OCI-LY7 (cell line): ENCODE results near the gene ZNRF3. TPM values are rescaled to one million over a fixed set of nuclear protein-coding genes. Genes with fewer than 3 reads are reported as not detected.
A peak's percentile ranks its signal among the peaks of the same experiment; 100 is the strongest.

ENCODE experiments used
- BruUV-seq: library from RNA; stranded (reverse); fragments of 400-500 nt; replicated peaks from 2 replicates; lab custom pipeline; 2021; lab: Mats Ljungman, UMichigan
- CTCF ChIA-PET: fragments of 300-600 bp; sonication (Branson Sonifier 250); formaldehyde crosslinking; loops from one replicate; lab custom pipeline; 2022; ENCODE audit warnings: antibody characterized with exemption; ENCODE audit not compliant: unreplicated experiment; lab: Charles Lee
- POLR2A ChIA-PET: fragments of 300-600 bp; sonication (Branson Sonifier 250); formaldehyde crosslinking; loops from one replicate; lab custom pipeline; 2022; ENCODE audit warnings: antibody characterized with exemption; lab: Charles Lee
- DNase-seq: peaks from one replicate; pipeline ENCODE4 v3.0.0-alpha.2; 2015; ENCODE audit warnings: low spot score
- H2AFZ ChIP-seq: fragments of 200-600 bp; sonication (generic), shearing (Covaris generic); 2 replicates; pipeline ENCODE4 v1.6.1; 2014; ENCODE audit warnings: mild to moderate bottlenecking, antibody characterized with exemption, low read length, moderate library complexity
- H3K27ac ChIP-seq: fragments of 200-600 bp; sonication (generic); 2 replicates; pipeline ENCODE4 v1.5.1; 2014; ENCODE audit warnings: mixed run types, low read depth, mild to moderate bottlenecking, moderate library complexity, low read length, inconsistent platforms; ENCODE audit not compliant: poor library complexity, severe bottlenecking
- H3K36me3 ChIP-seq: fragments of 200-600 bp; sonication (generic); 2 replicates; pipeline ENCODE4 v1.6.1; 2014; ENCODE audit warnings: mild to moderate bottlenecking, antibody characterized with exemption, low read length, moderate library complexity, mixed read lengths; ENCODE audit not compliant: insufficient read depth
- H3K4me1 ChIP-seq: fragments of 200-600 bp; sonication (generic); 2 replicates; pipeline ENCODE4 v1.5.1; 2014; ENCODE audit warnings: mild to moderate bottlenecking, low read length; ENCODE audit not compliant: insufficient read depth, poor library complexity, severe bottlenecking
- H3K4me2 ChIP-seq: fragments of 200-600 bp; sonication (generic); 2 replicates; pipeline ENCODE4 v1.6.1; 2014; ENCODE audit warnings: mild to moderate bottlenecking, low read length
- H3K4me3 ChIP-seq: fragments of 200-600 bp; sonication (generic); 2 replicates; pipeline ENCODE4 v1.5.1; 2014; ENCODE audit warnings: mild to moderate bottlenecking, low read depth, low read length; ENCODE audit not compliant: poor library complexity, severe bottlenecking
- H3K79me2 ChIP-seq: fragments of 200-600 bp; sonication (generic); 2 replicates; pipeline ENCODE4 v1.6.1; 2016; ENCODE audit warnings: low read depth, mild to moderate bottlenecking, low read length, moderate library complexity, mixed read lengths; ENCODE audit not compliant: insufficient read depth
- H3K9me2 ChIP-seq: fragments of 200-600 bp; sonication (generic); 2 replicates; pipeline ENCODE4 v1.6.1; 2016; ENCODE audit warnings: mild to moderate bottlenecking, low read length, mixed read lengths; ENCODE audit not compliant: insufficient read depth
- H3K9me3 ChIP-seq: fragments of 200-600 bp; sonication (generic); 2 replicates; pipeline ENCODE4 v1.6.1; 2014; ENCODE audit warnings: mild to moderate bottlenecking, mixed run types, low read length, mixed read lengths
- H4K20me1 ChIP-seq: fragments of 200-600 bp; sonication (generic); 2 replicates; pipeline ENCODE4 v1.6.1; 2014; ENCODE audit warnings: mild to moderate bottlenecking, antibody characterized with exemption, low read length, moderate library complexity, mixed read lengths; ENCODE audit not compliant: insufficient read depth
- EZH2phosphoT487 ChIP-seq: fragments of 200-600 bp; sonication (generic); IDR thresholded peaks from 2 replicates; pipeline ENCODE4 v1.6.1; 2018; ENCODE audit warnings: low read depth, borderline replicate concordance, mild to moderate bottlenecking, mixed run types, antibody characterized with exemption, low read length, moderate library complexity, mixed read lengths
- intact Hi-C: fragments of 100-400 bp; cut with micrococcal nuclease; formaldehyde crosslinking; loops from one replicate; pipeline ENCODE4 v1.10.0; 2022; ENCODE audit not compliant: unreplicated experiment
- total RNA-seq, 2 experiments: library from RNA; depleted of rRNA in 1 of 2; stranded (reverse); fragments of >200 nt in 1 of 2; shearing (Covaris generic) in 1 of 2; gene quantifications; 2 replicates each; pipeline ENCODE4 v1.2.3, GENCODE V29; 2014 to 2022
- TF ChIP-seq, protein P1 (sequence below): fragments of 200-600 bp; sonication (generic); conservative IDR thresholded peaks from 2 replicates; pipeline ENCODE4 v1.5.1; 2014; ENCODE audit warnings: mild to moderate bottlenecking, antibody characterized with exemption, low read length, moderate library complexity, mixed read lengths

ZNRF3 gene
- total RNA-seq, 2 experiments from 2014 or later: 3.6 to 3.9 TPM

DNA sequence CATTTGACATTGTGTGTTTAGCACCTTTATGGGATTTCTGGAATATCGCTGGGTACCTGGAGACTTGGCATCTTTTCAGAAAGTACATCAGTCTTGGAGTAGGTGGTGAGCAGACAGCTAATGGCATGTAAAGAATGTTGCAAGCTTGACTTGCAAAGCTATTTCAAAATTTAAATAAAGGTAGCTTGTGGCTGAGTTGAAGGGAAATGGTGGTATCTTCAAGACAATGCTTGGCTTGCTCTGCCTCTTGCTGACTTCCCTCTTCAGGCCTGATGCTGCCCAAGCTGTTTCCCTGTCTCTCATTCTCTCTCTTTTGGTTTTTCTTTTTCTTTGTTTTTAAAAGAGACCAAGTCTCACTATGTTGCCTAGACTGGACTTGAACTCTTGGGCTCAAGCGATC is 13.2 kb downstream of the ZNRF3 start:
- Histone ChIP-seq H2AFZ (no peak overlapping the region), H3K9me2 (no peaks in the 10 kb centered on the region), H3K27ac (no peak overlapping the region), H4K20me1 (no peaks in the 10 kb centered on the region), H3K79me2 (no peaks in the 10 kb centered on the region), H3K4me1 (peaks cover 7% of the 10 kb centered on the region), H3K9me3 (no peaks in the 10 kb centered on the region), H3K4me3 (no peak overlapping the region), H3K36me3 (no peaks in the 10 kb centered on the region), H3K4me2 (no peak overlapping the region)
- DNase-seq: no peak
- BruUV-seq: no TSS peak
- POLR2A ChIA-PET: interaction anchor here (0.5 to 0.6 kb wide), 2 partner anchors 13 to 43 kb away, joined by 3 to 4 read pairs; partner anchors contain the start of gene ZNRF3
- CTCF ChIA-PET: no interaction called here
- intact Hi-C loops: no loop called here
- TF ChIP-seq, protein P1, sequence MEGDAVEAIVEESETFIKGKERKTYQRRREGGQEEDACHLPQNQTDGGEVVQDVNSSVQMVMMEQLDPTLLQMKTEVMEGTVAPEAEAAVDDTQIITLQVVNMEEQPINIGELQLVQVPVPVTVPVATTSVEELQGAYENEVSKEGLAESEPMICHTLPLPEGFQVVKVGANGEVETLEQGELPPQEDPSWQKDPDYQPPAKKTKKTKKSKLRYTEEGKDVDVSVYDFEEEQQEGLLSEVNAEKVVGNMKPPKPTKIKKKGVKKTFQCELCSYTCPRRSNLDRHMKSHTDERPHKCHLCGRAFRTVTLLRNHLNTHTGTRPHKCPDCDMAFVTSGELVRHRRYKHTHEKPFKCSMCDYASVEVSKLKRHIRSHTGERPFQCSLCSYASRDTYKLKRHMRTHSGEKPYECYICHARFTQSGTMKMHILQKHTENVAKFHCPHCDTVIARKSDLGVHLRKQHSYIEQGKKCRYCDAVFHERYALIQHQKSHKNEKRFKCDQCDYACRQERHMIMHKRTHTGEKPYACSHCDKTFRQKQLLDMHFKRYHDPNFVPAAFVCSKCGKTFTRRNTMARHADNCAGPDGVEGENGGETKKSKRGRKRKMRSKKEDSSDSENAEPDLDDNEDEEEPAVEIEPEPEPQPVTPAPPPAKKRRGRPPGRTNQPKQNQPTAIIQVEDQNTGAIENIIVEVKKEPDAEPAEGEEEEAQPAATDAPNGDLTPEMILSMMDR: no peak
- no peak for TF ChIP-seq EZH2phosphoT487

DNA sequence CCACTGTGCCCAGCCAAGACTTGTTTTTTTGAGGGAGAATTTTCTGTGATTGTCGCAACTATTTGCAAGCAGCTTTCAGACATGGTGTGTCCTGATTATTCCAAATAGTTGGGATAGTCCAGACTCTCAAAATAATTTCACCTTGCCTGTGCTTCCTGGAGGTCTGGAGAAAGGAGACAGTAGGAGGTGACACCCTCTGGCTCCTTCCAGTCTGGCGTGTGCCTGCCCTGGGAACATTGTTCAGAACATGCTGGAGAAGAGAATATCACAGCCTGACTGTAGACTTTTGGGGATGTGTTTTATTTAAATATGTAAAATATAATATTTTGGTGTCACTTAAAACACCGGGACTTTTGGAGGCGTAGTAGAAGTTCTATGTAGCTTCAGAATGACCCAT is 14.9 kb downstream of the ZNRF3 start:
- Histone ChIP-seq H3K9me2 (no peaks in the 10 kb centered on the region), H3K79me2 (no peaks in the 10 kb centered on the region), H3K36me3 (no peaks in the 10 kb centered on the region), H3K9me3 (no peaks in the 10 kb centered on the region), H3K27ac (no peak overlapping the region), H3K4me3 (no peak overlapping the region), H3K4me1 (peaks cover 7% of the 10 kb centered on the region), H4K20me1 (no peaks in the 10 kb centered on the region), H2AFZ (no peak overlapping the region), H3K4me2 (no peak overlapping the region)
- TF ChIP-seq EZH2phosphoT487: no peak
- TF ChIP-seq, protein P1: no peak
- no peak for DNase-seq
- BruUV-seq: no TSS peak
- intact Hi-C loops: no loop called here
- CTCF ChIA-PET: no interaction called here
- POLR2A ChIA-PET: interaction anchor here (0.6 kb wide), 1 partner anchor 11 kb away, joined by 3 read pairs; no protein-coding TSS in a partner anchor

DNA sequence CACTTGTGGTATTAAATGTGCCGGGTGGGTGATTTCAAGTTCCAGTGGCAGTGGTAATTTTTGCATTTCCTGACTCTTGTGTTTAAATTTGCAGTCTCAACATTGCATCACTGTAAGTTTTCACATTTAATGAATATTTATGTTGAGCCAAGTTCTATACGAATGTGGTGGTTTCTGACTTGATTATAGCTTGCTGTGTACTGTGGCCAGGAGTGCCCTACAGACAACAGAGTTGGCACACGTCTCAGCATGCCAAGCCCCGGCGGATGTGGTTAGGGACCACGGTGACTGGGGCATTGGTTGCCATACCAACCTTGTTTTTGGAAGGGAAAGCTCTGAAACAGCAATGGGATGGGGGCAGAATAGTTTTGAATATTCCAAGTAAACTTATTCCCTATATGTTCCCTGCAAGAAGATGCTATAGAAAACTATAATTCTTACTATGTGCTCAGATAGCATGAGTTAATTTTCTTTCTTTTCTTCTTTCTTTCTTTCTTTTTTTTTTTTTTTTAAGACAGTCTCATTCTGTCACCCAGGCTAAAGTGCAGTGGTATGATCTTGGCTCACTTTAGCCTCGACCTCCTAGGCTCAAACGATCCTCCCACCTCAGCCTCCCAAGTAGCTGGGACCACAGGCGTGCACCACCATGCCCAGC is 16.0 kb downstream of the ZNRF3 start:
- Histone ChIP-seq H3K9me2 (no peaks in the 10 kb centered on the region), H3K9me3 (no peaks in the 10 kb centered on the region), H4K20me1 (no peaks in the 10 kb centered on the region), H3K4me2 (peak overlapping the region; percentile 20; the same call in 1 of the 2 replicates), H3K36me3 (no peaks in the 10 kb centered on the region), H2AFZ (no peak overlapping the region), H3K4me3 (no peak overlapping the region), H3K79me2 (no peaks in the 10 kb centered on the region), H3K4me1 (peaks cover 7% of the 10 kb centered on the region), H3K27ac (no peak overlapping the region)
- POLR2A ChIA-PET: interaction anchor here (0.9 kb wide), 1 partner anchor 10 kb away, joined by 3 read pairs; no protein-coding TSS in a partner anchor
- CTCF ChIA-PET: no interaction called here
- TF ChIP-seq EZH2phosphoT487: no peak
- TF ChIP-seq, protein P1: no peak
- intact Hi-C loops: no loop called here
- BruUV-seq: TSS peak; percentile 38
- DNase-seq: peak; percentile 18
